Spinal cord (tissue), 10 donors: ENCODE results near the gene TMEM234. TPM values are rescaled to one million over a fixed set of nuclear protein-coding genes. Genes with fewer than 3 reads are reported as not detected.
"Not testable (repeated sequence)": the region's sequence is repeated elsewhere in the genome, so short reads cannot be mapped to it uniquely, and the experiment has no call there.

Experiments used
- DNase-seq, 6 donors: peaks; one replicate each; pipeline versions ENCODE4 v3.0.0 to v3.0.0-alpha.2; 2013 to 2015; ENCODE audit warnings: low spot score in 6 of 6, low read depth in 4 of 6
- H3K27ac ChIP-seq: one replicate; pipeline ENCODE4 v1.5.1; 2013; ENCODE audit warnings: low read depth, low read length, control low read depth
- H3K27me3 ChIP-seq: one replicate; pipeline ENCODE4 v1.6.1; 2013; ENCODE audit warnings: low read length; ENCODE audit not compliant: control insufficient read depth, insufficient read depth
- H3K36me3 ChIP-seq: one replicate; pipeline ENCODE4 v1.6.1; 2013; ENCODE audit warnings: low read length; ENCODE audit not compliant: control insufficient read depth, insufficient read depth
- H3K4me1 ChIP-seq: one replicate; pipeline ENCODE4 v1.6.1; 2013; ENCODE audit warnings: low read length; ENCODE audit not compliant: control insufficient read depth, insufficient read depth
- H3K4me3 ChIP-seq: one replicate; pipeline ENCODE4 v1.5.1; 2013; ENCODE audit warnings: low read depth, low read length, control low read depth
- H3K9me3 ChIP-seq: one replicate; pipeline ENCODE4 v1.6.1; 2013; ENCODE audit warnings: low read length; ENCODE audit not compliant: control insufficient read depth, insufficient read depth
- WGBS: methylation state at CpG from one replicate; pipeline ENCODE4 v1.1.5; 2013; ENCODE audit warnings: missing lambda C conversion rate; ENCODE audit not compliant: insufficient coverage; 5-methylcytosine and 5-hydroxymethylcytosine counted together
- long read RNA-seq, 4 donors: transcript quantifications; one replicate each; lab custom pipeline, GENCODE V29; 2026
- polyA plus RNA-seq, 2 donors: library from polyadenylated mRNA; unstranded; fragments of 120-200 nt; gene quantifications; one replicate each; pipeline ENCODE4 v1.2.1, GENCODE V29; 2013; ENCODE audit not compliant: insufficient read length in 2 of 2
- total RNA-seq, 2 donors: library from RNA; depleted of rRNA in 1 of 2; stranded (reverse); fragments of 120-200 nt in 1 of 2; fragments of >200 nt in 1 of 2; gene quantifications; one replicate each; pipeline versions ENCODE4 v1.2.3 to v1.2.4, GENCODE V29; 2013 to 2014
- donor health status: healthy.

Gene TMEM234
- 10 to 100 TPM; 15.3 to 27.4 TPM for total RNA-seq
- polyA plus RNA-seq: 10 to 100 TPM; 20.2 to 25.8 TPM
- long read RNA-seq, donor 1, partial matches to known transcripts: 0 of 4 reads
- long read RNA-seq, donor 1, other reads (novel, unspliced or antisense): 0 of 4 reads
- long read RNA-seq, donor 2, partial matches to known transcripts: 0 of 3 reads
- long read RNA-seq, donor 2, other reads (novel, unspliced or antisense): 0 of 3 reads
- long read RNA-seq, donor 3, partial matches to known transcripts: 66 of 67 reads
- long read RNA-seq, donor 3, other reads (novel, unspliced or antisense): 0 of 67 reads
- long read RNA-seq, donor 4, transcript TMEM234-201 (5 exons, 1,082 nt): major isoform, 7 of 101 reads
- long read RNA-seq, donor 4, partial matches to known transcripts: 92 of 101 reads
- long read RNA-seq, donor 4, other reads (novel, unspliced or antisense): 0 of 101 reads

DNA sequence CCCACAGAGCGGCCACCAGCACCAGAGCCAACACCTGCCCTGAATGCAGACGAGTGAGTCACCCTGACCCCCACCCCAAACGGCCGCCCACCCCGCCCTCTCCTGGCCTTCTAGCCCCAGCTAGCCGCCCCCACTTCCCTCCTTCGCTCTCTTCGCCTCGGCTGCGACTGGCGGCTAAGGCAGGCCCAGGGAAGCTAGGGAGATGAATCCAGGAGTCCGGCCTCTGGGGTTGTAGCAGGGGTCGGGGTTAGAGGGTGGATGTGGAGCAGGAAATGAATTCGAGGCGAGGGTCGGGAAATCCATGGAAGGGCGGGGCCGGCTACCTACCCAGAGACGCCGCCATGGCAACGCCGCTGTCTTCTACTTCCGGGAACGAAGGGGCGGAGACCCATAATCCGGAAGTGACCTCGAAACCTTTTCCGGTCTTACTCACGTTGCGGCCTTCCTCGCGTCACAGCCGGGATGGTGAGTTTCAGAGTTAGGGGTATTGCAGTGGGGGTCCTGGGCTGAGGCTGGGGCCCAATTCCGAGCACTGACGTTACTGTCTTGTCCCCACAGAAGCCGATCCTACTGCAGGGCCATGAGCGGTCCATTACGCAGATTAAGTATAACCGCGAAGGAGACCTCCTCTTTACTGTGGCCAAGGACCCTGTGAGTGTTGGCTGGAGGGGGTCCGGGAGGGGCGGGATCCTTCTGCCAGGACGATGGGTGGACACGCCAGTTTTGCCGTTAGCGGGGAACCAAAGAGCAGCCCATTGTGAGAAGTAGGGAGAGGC, at the start of gene TMEM234, which contains the start of gene EIF3I:
Gene TMEM234, minus strand, starts transcription at position 374 of the 776 bp plus-strand sequence. Its CDS starts 31 bp downstream, at position 343.
Gene EIF3I, plus strand, starts transcription at position 428 of the 776 bp plus-strand sequence. Its CDS starts 35 bp downstream, at position 463.
- Histone ChIP-seq H3K9me3 (no peaks in the 10 kb centered on the region), H3K27ac (peak within 1 kb of the TSS; percentile 67), H3K4me1 (peaks cover 24% of the 10 kb centered on the region), H3K36me3 (peaks cover 44% of the 10 kb centered on the region), H3K27me3 (no peaks in the 10 kb centered on the region), H3K4me3 (peak within 1 kb of the TSS; percentile 71)
- under 1% methylated on average over 37 of the region's 46 CpGs for whole genome bisulfite sequencing
- DNase-seq: peak in 5 of 6 donors; percentile 89 to 98 (median 91)

DNA sequence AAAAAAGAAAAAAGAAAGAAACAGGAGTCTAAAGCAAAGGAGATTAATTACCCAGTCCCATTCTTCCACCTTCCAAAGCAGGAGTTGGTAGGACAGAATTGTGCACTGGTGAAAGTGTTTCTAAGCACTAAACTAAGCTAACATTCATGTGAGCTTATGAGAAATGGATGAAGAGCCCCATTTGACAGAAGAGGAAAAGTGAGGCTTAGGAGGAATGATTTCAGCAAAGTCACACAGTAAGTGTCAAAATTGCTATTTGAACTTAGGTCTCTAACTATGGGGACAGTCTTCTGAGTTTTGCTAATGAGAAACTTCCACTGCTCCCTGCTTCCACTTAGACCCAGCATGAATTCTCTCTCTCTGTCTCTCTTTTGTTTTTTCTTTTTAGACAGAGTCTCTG, 47.6 kb upstream of the TMEM234 start:
- DNase-seq: no peak
- Histone ChIP-seq H3K36me3 (no peaks in the 10 kb centered on the region), H3K4me3 (no peak overlapping the region)

DNA sequence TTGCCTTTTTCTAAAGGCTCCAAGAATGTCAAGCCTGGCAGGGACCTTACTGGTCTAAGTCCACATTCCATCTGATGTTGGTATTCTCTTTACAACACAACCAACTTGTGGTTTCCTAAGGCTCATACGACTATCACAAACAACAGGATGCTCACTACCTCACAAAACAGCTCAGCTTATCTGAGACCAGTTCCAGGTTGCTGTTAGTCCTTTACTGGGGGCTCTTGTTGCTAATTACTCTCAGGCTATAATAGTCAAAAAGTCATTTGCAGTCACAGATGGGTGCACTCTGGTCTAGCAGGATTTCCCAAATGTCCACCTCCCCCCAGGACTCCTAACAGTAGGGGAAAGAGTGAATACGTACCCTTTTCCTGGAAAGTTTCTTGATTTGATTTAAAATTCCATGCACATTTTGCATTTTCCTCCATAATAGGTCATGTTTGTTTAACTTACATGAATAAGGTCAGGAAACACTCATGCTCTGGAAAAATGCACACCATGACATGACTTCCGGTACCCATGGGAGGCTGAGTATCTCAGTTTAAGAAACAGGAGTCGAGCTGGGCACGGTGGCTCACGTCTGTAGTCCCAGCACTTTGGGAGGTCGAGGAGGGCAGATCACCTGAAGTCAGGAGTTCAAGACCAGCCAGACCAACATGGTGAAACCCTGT, 44.9 kb upstream of the TMEM234 start:
- no peak overlapping the region for H3K27ac ChIP-seq
- H3K36me3 ChIP-seq: no peaks in the 10 kb centered on the region
- DNase-seq: no peak
- 73% methylated on average over 6 of the region's 7 CpGs for WGBS
- H3K9me3 ChIP-seq: no peaks in the 10 kb centered on the region
- no peak overlapping the region for H3K4me3 ChIP-seq
- no peaks in the 10 kb centered on the region for H3K27me3 ChIP-seq
- no peaks in the 10 kb centered on the region for H3K4me1 ChIP-seq

More for the DNA sequence above, 47.6 kb upstream of the TMEM234 start:
- H3K4me1 ChIP-seq: no peaks in the 10 kb centered on the region
- H3K27me3 ChIP-seq: peaks cover 18% of the 10 kb centered on the region
- no peak overlapping the region for H3K27ac ChIP-seq
- H3K9me3 ChIP-seq: no peaks in the 10 kb centered on the region

GRCh38 chr1:32265846-32266245, 43.7 kb upstream of the TMEM234 start:
- 97% methylated on average over 7 of the region's 9 CpGs for WGBS
- Histone ChIP-seq H3K36me3 (no peaks in the 10 kb centered on the region), H3K27me3 (no peaks in the 10 kb centered on the region), H3K9me3 (no peaks in the 10 kb centered on the region), H3K27ac (no peak overlapping the region), H3K4me1 (no peaks in the 10 kb centered on the region), H3K4me3 (no peak overlapping the region)
- DNase-seq: no peak

GRCh38 chr1:32263744-32264143, 41.6 kb upstream of the TMEM234 start:
- Histone ChIP-seq H3K27ac (no peak overlapping the region), H3K4me1 (no peaks in the 10 kb centered on the region), H3K36me3 (no peaks in the 10 kb centered on the region), H3K4me3 (no peak overlapping the region), H3K27me3 (no peaks in the 10 kb centered on the region), H3K9me3 (no peaks in the 10 kb centered on the region)
- 100% methylated on average over 2 of the region's 4 CpGs for WGBS
- no peak for DNase-seq

- not testable (repeated sequence) for H3K9me3 ChIP-seq, H3K27ac ChIP-seq, H3K4me1 ChIP-seq, DNase-seq, H3K27me3 ChIP-seq, H3K4me3 ChIP-seq, H3K36me3 ChIP-seq
- 92% methylated on average over 1 of the region's 4 CpGs for WGBS
These were observed 41.1 kb upstream of the TMEM234 start for GRCh38 chr1:32263236-32263593.

GRCh38 chr1:32257227-32257508, 35.0 kb upstream of the TMEM234 start:
- 92% methylated on average over 4 of the region's 6 CpGs for WGBS
- H3K27ac ChIP-seq: no peak overlapping the region
- no peaks in the 10 kb centered on the region for H3K4me1 ChIP-seq
- no peaks in the 10 kb centered on the region for H3K27me3 ChIP-seq
- H3K36me3 ChIP-seq: no peaks in the 10 kb centered on the region
- H3K9me3 ChIP-seq: no peaks in the 10 kb centered on the region
- no peak for DNase-seq
- no peak overlapping the region for H3K4me3 ChIP-seq

DNA sequence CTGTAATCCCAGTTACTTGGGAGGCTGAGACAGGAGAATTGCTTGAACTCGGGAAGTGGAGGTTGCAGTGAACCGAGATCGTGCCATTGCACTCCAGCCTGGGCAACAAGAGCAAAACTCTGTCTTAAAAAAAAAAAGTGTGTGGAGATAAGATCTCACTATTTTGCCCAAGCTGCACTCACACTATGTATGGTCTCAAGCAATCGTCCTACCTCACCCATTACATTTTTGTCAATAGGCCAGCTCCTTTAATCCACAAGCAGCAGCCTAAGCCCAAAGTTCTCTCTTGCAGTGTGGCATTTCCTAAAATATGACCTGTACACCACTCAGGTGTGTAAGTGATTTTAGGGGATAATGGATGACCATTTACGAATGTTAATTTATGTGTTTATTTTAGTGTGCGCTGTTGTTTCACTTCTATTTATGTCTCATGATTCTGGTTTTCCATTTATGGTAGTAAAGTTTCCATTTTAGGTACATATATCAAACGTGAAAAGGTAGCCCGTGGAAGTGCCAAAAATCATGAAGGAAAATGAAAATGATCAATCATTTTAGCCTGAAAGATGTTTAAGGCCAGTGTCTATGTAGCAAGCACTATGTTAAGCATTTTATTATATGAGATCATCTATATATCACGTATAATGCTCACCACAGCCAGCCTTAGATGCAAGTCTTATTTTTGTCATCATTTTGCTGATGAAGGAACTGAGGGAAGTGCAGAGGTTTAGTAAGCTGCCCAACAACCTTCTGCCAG, 34.5 kb upstream of the TMEM234 start:
- no CpG with 5 or more reads among the region's 9 CpGs for WGBS
- no peaks in the 10 kb centered on the region for H3K4me1 ChIP-seq
- no peak overlapping the region for H3K27ac ChIP-seq
- no peaks in the 10 kb centered on the region for H3K27me3 ChIP-seq
- H3K36me3 ChIP-seq: no peaks in the 10 kb centered on the region
- H3K9me3 ChIP-seq: no peaks in the 10 kb centered on the region
- no peak for DNase-seq
- no peak overlapping the region for H3K4me3 ChIP-seq
